Measurements from ENCODE around the gene POLR2C. TPM values are rescaled to one million over a fixed set of nuclear protein-coding genes. Genes with fewer than 3 reads are reported as not detected.

POLR2C gene
- total RNA-seq, 2 experiments from 2014 or later = 52.3 to 101 TPM

DNA sequence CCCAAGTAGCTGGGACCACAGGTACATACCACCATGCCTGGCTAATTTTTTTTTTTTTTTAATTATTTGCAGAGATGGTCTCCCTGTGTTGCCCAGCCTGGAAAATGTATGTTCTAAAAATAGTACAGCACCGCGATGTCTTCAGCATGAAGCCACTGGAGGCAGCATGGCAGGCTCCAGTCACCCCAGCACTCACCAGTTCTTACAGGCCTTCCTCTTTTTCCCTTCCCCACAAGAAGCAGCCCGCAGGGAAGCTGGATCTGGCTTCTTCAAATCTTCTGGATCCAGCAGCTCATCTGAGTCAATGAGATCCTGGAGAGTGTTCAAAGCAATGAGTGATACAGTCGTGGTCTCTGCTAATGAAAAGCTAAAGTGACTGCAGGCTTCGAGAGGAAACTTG, 31.5 kb upstream of the POLR2C start:
- POLR2A ChIA-PET = interaction anchor here (0.6 kb wide), 1 partner anchor 141 kb away, joined by 3 read pairs; no protein-coding TSS in a partner anchor
- peaks cover 87% of the 10 kb centered on the region for H3K36me3 ChIP-seq (ENCODE audit: insufficient read depth, low read length)
- no peaks in the 10 kb centered on the region for H3K9me2 ChIP-seq (ENCODE audit: insufficient read depth, low read length)

DNA sequence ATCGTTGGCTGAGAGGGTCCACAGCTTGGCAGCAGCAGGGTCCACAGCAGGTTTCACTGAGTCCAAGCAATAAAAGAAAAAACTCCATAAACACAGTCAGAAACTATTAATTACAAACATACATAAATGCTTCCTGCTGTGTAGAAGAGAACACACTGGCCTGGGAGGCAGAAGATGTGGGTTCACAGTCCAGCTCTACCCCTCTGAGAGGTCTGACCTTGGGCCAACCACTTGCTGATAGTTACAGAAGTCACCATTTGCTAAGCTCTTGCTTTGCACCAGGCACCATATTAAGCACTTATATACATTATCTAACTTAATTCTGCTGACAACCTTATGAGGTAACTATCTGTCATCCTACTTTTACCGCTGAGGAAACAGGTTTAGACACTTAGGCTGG, 30.0 kb upstream of the POLR2C start:
- POLR2A ChIA-PET = no interaction called here
- Histone ChIP-seq H3K79me2 (ENCODE audit: insufficient read depth, low read depth, low read length) (no peaks in the 10 kb centered on the region), H2AFZ (ENCODE audit: low read length) (no peak overlapping the region), H3K9me3 (ENCODE audit: low read length) (no peaks in the 10 kb centered on the region), H3K36me3 (ENCODE audit: insufficient read depth, low read length) (peaks cover 94% of the 10 kb centered on the region), H3K9me2 (ENCODE audit: insufficient read depth, low read length) (no peaks in the 10 kb centered on the region), H3K4me3 (ENCODE audit: low read depth, low read length, poor library complexity, severe bottlenecking) (no peak overlapping the region), H3K4me2 (ENCODE audit: low read length) (no peak overlapping the region), H3K27ac (ENCODE audit: low read depth, low read length, poor library complexity, severe bottlenecking) (no peak overlapping the region), H4K20me1 (ENCODE audit: insufficient read depth, low read length) (no peaks in the 10 kb centered on the region), H3K4me1 (ENCODE audit: insufficient read depth, low read length, poor library complexity, severe bottlenecking) (no peaks in the 10 kb centered on the region)
- CTCF ChIA-PET (ENCODE audit: unreplicated experiment) = interaction anchor here (1.3 kb wide), 1 partner anchor 8 kb away, joined by 4 read pairs; no protein-coding TSS in a partner anchor
- intact Hi-C loops (cut with micrococcal nuclease; ENCODE audit: unreplicated experiment) = no loop called here
- no TSS peak for BruUV-seq (replicated peaks)
- DNase-seq (ENCODE audit: low spot score) = no peak
- no peak for TF ChIP-seq EZH2phosphoT487 (IDR thresholded peaks at IDR 0.05; ENCODE audit: borderline replicate concordance, low read depth, low read length)

More for the DNA sequence above, 31.5 kb upstream of the POLR2C start:
- TF ChIP-seq CTCF (conservative IDR thresholded peaks at IDR 0.05; ENCODE audit: low read length) = no peak
- no peak for TF ChIP-seq EZH2phosphoT487 (IDR thresholded peaks at IDR 0.05; ENCODE audit: borderline replicate concordance, low read depth, low read length)
- CTCF ChIA-PET (ENCODE audit: unreplicated experiment) = no interaction called here
- H3K4me3 ChIP-seq (ENCODE audit: low read depth, low read length, poor library complexity, severe bottlenecking) = no peak overlapping the region
- H3K4me1 ChIP-seq (ENCODE audit: insufficient read depth, low read length, poor library complexity, severe bottlenecking) = no peaks in the 10 kb centered on the region
- H3K27ac ChIP-seq (ENCODE audit: low read depth, low read length, poor library complexity, severe bottlenecking) = no peak overlapping the region
- H2AFZ ChIP-seq (ENCODE audit: low read length) = no peak overlapping the region
- no peak for DNase-seq (ENCODE audit: low spot score)
- intact Hi-C loops (cut with micrococcal nuclease; ENCODE audit: unreplicated experiment) = no loop called here
- BruUV-seq (replicated peaks) = no TSS peak
- H3K9me3 ChIP-seq (ENCODE audit: low read length) = no peaks in the 10 kb centered on the region
- H4K20me1 ChIP-seq (ENCODE audit: insufficient read depth, low read length) = no peaks in the 10 kb centered on the region
- H3K4me2 ChIP-seq (ENCODE audit: low read length) = no peak overlapping the region
- H3K79me2 ChIP-seq (ENCODE audit: insufficient read depth, low read depth, low read length) = no peaks in the 10 kb centered on the region

DNA sequence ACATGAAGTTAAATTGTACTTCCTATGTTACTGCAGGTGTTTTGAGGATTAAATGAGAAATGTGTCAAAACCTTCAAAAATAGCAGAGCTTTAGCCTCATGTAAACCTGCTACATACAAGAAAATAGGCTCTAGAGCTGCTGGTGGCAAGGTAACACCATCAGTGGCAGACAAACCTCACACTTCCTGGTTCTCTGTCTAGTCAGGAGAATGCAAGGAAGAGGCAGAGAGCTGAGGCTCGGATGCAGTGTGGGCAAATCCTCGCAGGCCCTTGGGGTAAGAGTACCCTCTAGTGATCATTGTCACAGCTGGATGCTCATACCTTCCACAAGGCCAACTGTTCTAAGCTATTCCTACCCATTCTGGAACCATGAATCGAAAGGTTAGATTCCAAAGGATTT, 29.5 kb upstream of the POLR2C start:
- Histone ChIP-seq H3K9me2 (ENCODE audit: insufficient read depth, low read length) (no peaks in the 10 kb centered on the region), H3K9me3 (ENCODE audit: low read length) (no peaks in the 10 kb centered on the region), H4K20me1 (ENCODE audit: insufficient read depth, low read length) (no peaks in the 10 kb centered on the region), H3K27ac (ENCODE audit: low read depth, low read length, poor library complexity, severe bottlenecking) (no peak overlapping the region), H3K36me3 (ENCODE audit: insufficient read depth, low read length) (peaks cover 94% of the 10 kb centered on the region), H3K79me2 (ENCODE audit: insufficient read depth, low read depth, low read length) (no peaks in the 10 kb centered on the region), H3K4me1 (ENCODE audit: insufficient read depth, low read length, poor library complexity, severe bottlenecking) (no peaks in the 10 kb centered on the region), H3K4me2 (ENCODE audit: low read length) (no peak overlapping the region), H2AFZ (ENCODE audit: low read length) (no peak overlapping the region), H3K4me3 (ENCODE audit: low read depth, low read length, poor library complexity, severe bottlenecking) (no peak overlapping the region)
- ChIA-PET CTCF (ENCODE audit: unreplicated experiment) (interaction anchor here (1.3 kb wide), 1 partner anchor 8 kb away, joined by 4 read pairs; no protein-coding TSS in a partner anchor), POLR2A (interaction anchor here (0.6 kb wide), 1 partner anchor 8 kb away, joined by 3 read pairs; no protein-coding TSS in a partner anchor)
- TF ChIP-seq CTCF (conservative IDR thresholded peaks at IDR 0.05; ENCODE audit: low read length) (no peak), EZH2phosphoT487 (IDR thresholded peaks at IDR 0.05; ENCODE audit: borderline replicate concordance, low read depth, low read length) (no peak)
- no TSS peak for BruUV-seq (replicated peaks)
- no peak for DNase-seq (ENCODE audit: low spot score)
- intact Hi-C loops (cut with micrococcal nuclease; ENCODE audit: unreplicated experiment) = no loop called here

Data from OCI-LY7 (cell line).